Activated CD4-positive, CD25-positive, alpha-beta regulatory T cell treated with anti-CD3 and anti-CD28 coated beads, Interleukin-2, amount 50 U/mL, for 72 hours (primary cell): ENCODE data around the gene ARL4A.
"Not testable (repeated sequence)": the region's sequence is repeated elsewhere in the genome, so short reads cannot be mapped to it uniquely, and the experiment has no call there.

Source experiments
- DNase-seq: peaks from one replicate; pipeline ENCODE4 v3.0.0; 2021

Gene ARL4A

DNA sequence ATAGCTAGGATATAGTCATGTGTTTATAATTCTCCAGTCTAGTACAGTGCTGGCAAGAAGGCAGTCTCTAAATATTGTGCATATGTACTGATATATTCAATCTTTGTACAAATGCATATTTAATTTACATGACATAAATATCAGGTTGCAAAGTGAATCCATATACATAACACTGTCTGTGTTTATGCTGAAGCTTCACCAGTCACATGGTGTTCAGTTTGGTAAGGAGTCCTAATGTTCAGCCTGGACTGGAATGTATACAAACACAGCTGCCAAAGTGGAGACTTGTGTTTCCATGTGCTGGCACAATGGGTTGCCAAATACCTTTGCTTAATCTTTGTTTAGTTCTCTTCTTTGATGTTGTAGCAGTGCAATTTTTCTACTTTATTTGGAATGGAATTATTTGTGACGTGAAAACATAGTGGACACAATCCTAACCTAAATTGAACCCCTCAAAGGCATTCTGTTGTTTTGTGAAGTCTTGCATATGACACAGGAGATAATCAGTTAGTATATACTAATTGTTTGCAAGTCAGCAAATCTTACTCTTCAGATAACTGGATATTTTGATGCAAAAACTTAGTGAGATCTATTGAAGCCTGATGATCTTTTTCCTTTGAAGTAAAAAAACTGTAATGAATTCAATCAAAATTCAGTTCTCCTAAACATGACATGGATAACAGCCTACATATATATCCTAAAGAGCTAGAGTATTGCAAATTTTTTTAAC is 17.3 kb upstream of the ARL4A start:
- no peak for DNase-seq

DNA sequence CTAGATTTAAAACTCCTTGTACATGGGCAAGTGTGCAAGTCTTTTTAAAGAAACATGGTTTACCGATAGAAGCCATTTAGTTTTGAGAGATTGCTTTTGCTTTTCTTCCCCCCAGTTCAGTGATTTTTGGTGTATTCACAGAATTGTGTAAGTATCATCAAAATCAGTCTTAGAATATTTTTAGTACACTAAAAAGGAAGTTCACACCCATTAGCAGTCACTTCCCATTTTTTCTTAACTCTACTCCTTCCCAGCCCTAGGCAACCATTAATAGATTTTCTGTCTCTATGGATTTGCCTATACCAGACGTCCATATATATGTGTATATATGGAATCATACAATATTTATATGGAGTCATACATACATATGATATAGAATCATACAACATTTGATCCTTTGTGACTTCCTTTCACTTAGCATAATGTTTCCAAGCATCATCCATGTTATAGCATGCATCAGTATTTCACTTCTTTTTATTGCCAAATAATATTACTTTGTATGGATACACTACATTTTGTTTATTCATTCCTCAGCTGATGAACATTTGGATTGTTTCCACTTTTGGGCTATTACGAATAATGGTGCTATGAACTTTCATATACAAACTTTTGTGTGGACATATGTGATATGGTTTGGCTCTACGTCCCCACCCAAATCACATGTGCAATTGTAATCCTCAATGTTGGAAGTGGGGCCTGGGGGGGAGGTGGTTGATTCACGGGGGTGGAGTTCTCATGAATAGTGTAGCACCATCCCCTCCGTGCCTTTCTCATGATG is 16.5 kb upstream of the ARL4A start:
- no peak for DNase-seq

DNA sequence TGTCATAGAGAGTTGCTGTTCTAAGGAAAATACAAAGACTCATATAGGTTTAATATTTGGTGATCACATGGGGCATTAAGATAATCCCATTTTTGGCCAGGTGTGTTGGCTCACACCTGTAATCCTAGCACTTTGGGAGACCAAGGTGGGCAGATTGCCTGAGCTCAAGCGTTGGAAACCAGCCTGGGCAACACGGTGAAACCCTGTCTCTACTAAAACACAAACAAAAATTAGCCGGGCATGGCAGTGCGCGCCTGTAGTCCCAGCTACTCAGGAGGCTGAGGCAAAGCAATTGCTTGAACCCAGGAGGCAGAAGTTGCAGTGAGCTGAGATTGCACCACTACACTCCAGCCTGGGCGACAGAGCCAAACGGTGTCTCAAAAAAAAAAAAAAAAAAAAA is 14.0 kb upstream of the ARL4A start:
- not testable (repeated sequence) for DNase-seq

DNA sequence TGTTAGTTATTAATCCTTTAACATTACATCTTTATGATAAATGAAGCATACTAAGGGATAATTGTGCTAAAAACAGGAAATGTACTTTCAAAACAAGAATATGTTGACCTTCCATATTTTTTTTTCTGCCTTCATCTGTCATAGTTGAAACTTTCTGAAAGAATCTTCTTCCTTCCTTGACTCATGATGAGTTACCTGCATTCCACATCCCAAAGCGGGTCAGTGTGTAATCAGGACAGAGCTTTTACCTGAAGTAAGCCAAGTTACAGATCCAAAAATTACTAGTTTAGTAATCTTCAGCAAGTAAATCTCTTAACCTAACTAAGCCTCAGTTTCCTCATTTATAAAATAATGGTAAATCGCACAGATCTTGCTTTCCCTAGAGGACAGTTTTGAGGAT is 13.4 kb upstream of the ARL4A start:
- DNase-seq = no peak

DNA sequence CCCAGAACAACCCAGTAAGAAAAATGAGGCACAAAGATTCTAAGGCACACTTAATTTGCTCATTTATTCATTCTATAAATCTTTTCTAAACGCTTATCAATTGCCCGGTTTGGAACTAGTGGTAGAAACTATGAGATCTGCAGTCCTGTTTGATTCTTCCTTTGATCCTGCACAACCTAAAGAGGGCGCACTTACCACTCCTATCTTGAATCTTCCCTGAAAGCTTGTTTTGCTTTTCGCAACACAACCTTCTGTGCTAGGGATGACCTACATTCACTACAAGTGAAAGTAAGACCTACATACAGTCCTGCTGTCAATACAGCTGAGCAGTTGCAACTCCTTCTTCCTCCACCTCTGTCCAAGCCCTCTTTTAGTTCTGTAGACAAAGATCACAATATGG is 12.6 kb upstream of the ARL4A start:
- no peak for DNase-seq

DNA sequence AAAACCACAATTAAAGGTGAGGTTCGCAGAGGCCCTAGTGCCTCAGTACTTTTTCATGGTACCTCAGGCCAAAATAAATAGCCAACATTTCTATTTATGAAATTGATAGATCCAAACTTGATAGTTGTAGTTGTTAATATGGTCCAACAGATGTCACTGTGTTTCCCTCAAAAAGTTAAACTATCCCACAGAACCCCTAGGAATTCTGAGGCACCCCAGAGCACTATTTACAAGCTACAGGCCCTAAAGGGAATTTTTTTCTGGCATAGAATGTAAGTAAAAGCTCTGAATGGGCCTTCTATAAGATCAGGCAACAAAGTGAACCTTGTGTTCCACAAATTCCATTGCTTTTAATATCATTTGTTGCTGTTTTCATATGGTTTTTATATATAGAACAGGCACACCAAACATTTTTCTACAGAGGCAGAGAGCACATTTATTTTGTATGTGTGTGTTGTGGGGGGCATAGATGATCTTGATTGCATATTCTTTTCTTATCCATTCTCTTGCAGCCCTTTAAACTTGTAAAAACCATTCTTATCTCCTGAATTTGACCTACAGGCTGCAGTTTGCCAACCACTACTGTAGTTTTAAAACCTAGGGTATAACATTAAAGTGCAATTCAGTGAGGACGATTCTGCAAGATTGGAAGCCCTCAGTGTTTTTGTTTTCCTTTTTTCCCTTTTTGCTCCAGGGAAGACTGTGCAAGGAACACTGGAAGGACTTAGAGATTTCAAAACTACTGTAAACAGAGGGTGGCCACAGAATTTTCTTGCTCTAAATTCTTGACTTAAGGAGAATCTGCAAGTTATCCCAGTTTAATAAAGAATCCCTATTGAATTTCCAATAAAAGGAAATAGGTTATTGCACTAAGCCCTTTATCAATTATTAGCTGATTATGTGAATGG is 3.5 kb upstream of the ARL4A start:
- no peak for DNase-seq

DNA sequence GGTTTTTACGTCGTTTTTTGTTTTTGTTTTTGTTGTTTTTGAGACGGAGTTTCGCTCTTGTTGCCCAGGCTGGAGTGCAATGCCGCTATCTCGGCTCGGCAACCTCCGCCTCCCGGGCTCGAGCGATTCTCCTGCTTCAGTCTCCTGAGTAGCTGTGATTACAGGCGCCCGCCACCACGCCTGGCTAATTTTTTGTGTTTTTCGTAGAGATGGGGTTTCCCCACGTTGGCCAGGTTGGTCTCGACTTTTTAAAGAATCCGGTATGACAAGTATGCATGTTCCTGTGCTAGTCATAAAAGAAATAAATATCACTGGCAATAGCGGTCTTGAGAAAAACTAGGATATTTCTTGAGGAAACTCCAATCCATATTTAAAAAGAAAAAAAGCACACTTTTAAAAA is 2.7 kb upstream of the ARL4A start:
- no peak for DNase-seq

DNA sequence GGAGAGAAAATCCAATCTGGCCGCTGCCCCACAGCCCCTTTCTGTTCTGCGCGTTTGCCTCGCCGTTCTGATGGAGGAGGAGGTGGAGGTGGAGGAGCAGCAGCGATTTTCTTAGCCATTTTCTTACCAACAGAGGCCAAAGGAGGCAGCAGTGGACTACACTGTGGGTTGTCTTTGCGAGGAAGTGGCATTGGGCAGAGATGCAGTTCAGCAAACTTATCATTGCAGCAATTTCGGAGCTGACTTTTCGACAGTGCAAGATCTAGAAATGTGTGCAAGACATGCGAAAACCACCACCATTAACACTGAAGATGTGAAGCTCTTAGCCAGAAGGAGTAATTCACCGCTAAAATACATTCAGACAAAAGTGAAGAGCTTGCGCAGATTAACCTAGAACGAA is 1.9 kb upstream of the ARL4A start:
- DNase-seq = no peak

DNA sequence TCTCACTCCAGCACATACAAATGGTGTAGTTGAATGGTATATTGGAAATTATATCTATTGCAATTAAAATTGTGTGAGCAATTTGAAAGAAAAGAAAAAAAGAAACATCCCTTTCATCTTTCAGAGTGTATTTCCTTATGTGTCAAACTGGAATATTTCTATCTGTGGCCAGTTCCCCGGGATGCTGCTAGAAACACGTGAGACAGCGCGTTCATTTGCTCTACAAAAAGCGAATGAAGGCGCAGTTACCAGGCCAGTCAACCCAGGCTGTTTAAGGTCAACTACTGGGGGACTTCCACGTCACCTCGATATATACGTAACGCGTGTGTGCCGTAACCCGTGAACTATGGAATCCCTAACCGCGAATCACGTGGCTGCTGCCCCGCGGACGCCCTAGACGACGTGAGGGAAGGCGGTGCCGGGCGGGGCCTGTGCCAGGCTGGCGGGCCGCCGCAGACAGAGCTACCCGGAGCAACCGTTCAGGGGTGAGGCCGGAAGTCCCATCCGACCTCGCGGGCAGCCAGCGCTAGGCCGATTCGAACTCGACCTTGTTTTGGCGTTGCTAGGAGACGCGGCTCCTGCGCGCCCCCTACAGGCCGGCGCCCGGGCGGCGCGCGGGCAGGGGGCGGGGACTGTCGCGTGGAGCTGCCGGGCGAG is 1.1 kb upstream of the ARL4A start:
- peak; percentile 97 for DNase-seq

DNA sequence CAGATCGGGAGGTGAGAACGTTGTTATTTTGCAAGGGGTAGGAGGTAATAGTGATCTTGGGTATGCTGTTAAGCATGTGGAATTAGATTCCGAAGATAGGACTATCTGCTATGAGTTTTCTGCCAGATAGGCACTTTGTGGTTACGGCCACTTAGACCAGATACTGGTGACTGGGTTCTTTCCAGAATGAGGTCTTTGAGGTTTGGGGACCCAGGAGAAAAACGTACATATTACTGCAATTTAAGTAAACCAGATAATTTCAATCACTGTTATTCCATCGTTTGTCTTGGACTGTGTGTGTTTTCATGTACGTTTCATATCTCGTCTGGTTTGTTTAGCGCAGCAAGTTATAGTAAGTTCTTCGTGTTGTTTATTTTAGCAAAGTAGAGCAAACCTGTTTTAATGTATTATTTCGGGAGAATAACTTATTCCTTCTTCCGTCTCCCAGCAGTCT is 312 bp downstream of the ARL4A start:
- DNase-seq = no peak

DNA sequence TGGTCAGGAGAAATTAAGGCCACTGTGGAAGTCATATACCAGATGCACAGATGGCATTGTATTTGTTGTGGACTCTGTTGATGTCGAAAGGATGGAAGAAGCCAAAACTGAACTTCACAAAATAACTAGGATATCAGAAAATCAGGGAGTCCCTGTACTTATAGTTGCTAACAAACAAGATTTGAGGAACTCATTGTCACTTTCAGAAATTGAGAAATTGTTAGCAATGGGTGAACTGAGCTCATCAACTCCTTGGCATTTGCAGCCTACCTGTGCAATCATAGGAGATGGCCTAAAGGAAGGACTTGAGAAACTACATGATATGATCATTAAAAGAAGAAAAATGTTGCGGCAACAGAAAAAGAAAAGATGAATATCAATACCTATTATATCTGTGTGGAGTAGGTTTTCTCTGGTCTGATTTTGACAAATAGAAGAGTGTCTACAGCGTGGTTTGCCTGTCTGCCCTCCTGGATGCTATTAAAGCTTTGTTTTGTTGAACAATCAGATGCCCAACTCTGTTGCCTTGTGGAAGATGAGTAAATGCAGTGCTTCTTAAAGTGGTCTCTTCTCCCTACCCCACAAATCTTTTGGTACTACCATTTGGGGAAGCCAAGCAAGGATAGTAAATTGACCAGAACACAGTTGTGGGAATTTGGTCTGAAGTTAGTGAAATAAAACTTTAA is 1.2 kb downstream of the ARL4A start:
- DNase-seq = not testable (repeated sequence)

DNA sequence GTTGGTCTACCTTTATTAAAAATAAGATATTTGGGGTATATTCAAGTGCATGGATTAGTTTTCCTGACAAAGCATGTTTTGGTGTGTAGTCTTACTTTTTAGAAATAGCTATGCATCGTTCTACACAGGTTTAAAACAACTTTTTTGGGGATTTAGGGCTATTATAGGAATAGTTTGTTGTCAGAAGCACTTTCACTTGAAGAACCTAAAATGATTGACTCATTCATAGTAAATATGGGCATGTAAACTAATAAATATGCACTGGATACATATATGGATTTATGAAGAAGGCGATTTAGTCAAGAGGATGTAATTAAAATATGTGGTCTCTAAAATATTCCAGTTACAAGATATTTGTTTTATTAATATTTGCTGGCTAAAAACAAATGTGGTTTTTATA is 2.0 kb downstream of the ARL4A start:
- no peak for DNase-seq

DNA sequence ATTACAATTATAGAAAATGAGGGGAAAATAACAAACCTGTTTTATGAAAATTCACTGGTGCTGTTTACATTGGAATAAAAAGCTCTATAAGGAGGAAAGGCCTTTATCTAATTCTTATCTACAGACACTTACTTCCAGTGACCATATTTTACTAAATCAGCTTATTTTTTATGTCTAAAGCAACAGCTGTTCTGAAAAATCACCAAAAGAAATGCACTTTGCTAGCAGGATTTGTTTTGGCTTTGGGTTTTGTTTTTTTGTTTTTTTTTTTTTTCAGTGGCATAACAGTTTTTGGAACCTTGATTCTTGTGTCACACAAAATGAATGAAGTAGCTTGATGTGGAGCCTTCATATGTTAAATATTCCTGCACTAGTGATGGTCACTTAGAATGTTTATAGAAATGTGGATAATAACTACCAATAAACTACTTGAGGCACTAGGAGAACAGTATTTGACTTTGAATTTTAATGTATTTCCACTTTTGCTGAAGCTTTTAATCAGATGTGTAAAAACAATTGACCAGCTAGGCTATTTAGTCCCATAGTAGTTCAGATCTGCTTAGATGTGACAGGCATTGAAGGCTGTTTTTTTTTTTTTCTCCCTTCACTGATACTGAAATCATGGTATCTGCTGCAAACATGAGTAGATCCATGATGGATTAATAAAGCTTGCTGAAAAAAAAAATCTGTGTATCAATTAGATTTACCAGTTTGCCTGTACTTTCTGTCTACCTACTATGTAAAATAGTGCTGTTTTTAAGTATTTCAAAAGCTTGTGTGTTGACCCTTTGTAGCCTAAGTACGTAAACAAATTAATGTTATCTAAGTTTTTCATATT is 2.8 kb downstream of the ARL4A start:
- DNase-seq = no peak

DNA sequence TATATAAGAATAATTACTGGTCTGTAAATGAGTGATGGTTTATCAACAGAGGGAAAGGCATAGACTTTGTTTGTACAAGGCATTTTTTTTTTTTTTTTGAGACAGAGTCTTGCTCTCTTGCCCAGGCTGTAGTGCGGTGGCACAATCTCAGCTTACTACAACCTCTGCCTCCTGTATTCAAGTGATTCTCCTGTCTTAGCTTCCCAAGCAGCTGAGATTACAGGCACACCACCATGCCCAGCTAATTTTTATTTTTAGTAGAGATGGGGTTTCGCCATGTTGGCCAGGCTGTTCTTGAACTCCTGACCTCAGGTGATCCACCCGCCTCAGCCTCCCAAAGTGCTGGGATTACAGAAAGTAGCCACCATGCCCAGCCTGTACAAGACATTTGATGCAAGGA is 4.0 kb downstream of the ARL4A start:
- DNase-seq = not testable (repeated sequence)

DNA sequence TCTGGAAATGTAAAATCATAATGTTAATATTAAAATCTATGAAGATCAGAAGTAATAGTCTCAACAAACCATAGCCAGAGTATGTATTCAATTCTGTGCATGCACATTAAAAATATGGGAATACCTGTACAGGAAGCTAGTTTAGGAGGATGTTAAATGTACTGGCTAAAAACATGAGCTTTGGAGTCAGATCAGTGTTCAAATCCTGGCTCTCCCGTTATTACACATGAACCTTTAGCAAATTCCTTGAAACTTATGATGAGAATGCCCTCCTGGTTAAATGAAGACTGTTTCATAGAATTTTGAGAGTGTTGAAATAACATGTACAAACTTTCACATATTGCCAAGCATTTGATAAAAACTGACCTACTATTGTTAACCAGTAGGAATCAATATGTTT is 4.6 kb downstream of the ARL4A start:
- no peak for DNase-seq

DNA sequence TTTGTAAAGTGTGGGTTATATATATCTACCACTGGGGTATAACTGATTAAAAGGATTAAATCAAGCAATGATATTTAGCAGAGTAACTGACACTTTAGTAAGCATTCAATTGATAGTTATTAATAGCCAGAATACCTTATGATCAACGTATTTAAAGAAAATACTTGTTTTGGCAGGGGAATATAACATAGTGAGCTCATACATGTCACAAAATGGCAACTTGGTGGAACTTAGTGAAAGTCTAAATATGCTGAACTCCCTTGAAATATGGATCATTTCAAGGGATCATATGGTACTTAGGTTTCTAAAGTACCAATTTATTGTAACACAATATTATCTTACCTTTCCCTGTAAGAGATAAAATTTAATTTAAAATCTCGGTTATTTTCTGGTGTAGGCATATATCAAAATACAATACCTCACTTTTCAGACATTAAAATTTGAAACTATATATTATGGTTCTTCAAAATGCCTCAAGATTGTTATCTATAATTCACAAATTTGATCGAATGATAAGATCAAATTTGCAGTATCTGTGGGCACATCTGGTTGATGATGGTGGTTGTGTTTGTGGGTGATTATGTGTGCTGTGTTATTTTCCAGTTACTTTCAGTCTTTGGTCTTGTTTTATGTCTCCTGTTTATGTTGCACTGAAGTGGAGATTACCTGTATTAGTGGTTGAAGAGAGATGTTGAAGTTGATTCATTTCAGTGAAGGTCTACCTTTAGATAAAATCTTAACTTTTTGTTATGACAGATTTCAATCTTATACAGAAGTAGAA is 5.2 kb downstream of the ARL4A start:
- DNase-seq = no peak

DNA sequence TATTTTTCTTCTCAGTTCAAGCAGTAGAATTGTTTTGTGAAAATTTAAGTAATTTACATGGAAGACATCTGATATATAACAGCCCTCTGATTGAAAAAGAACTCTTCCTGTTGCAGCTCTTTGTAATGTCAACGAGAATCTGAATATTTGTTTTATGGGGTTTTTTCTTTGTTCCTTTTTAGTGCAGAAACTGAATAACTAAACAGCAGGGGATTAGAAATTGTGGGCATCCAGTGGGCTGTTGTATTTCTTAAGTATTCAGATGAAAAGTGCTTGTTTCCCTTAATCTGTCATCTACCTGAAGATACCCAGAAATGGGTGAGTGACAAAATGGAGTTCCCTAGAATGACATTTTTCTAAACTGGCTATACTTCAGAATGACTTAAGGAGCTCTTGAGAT is 7.4 kb downstream of the ARL4A start:
- DNase-seq = no peak

DNA sequence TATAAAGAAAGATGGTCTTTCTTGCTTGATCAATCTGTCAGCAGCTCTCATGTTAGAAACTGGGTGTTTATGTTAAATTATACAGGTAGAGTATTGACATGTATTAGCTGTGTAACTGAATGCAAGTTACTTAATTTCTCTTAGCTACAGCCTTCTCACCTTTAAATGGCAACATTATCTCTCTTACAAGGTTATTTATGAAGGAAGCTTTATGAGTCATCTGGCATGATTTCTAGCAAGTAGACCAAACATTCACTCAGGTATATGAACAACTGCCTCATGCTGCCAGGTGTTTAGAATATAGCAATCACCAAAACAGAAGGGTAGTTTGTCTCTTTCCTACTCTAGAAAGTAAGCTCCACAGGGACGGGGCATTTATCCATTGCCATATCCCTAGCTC is 8.5 kb downstream of the ARL4A start:
- DNase-seq = no peak

DNA sequence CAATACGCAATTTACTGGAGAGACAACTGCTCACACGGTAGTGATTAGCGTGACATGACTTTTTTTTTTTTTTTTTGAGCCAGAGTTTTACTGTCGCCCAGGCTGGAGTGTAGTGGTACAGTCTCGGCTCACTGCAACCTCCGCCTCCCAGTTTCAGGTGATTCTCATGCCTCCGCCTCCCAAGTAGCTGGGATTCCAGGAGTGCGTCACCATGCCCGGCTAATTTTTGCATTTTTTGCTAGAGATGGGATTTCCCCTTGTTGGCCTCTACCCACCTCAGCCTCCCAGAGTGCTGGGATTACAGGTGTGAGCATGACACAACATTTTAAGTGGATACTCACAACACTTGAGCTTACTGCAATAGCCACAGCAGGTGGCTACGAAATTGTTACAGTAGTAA is 11.9 kb downstream of the ARL4A start:
- DNase-seq = no peak

DNA sequence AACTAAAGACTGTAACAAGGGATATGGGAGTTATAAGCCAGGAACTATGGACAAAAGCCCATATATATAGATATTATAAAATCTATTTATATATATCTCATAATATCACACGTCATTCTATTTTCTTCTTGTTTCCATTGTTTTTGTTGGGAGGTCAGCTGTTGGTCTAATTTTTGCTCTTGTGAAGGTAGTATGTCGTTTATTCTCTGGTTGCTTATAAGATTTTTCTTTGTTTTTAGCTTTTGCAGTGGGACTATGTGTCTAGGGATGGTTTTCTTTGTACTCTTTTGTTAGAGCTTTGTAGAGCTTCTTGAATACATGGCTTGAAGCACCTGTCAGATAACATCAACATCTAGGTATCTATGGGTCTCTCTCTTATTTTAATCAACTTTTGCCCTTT is 14.0 kb downstream of the ARL4A start:
- DNase-seq = no peak

DNA sequence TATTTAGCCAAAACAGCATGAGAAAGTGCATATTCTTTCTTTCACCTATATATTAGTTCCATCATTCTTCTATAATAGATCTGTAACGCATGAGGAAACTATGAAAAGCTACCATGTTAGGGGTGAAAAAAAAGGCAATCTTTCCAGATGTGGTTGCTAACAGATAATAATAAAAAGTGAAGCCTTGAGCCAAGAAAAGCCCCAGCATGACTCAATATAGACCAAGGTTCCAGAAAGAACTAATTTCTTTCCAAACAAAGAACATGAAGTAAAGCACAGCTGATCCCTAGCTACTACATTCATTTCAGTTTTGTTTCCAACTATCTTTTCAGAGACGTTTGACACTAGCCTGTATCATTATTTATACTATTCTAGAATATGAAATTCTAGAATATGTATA is 16.4 kb downstream of the ARL4A start:
- no peak for DNase-seq
